ENCODE data around the gene SPINK8. TPM values are rescaled to one million over a fixed set of nuclear protein-coding genes. Genes with fewer than 3 reads are reported as not detected.
"Not testable (repeated sequence)": the region's sequence is repeated elsewhere in the genome, so short reads cannot be mapped to it uniquely, and the experiment has no call there.

The SPINK8 gene
- total and polyA plus RNA-seq, 2 donors (not counting 1 experiment from before 2014, with no cell fraction given) = not detected

- Histone ChIP-seq H3K36me3 (ENCODE audit: control insufficient read depth, insufficient read depth, low read length) (no peaks in the 10 kb centered on the region), H2AFZ (ENCODE audit: low read length) (no peak overlapping the region), H3K9ac (ENCODE audit: insufficient read depth, low read length) (no peak overlapping the region)
Measured at GRCh38 chr3:48274452-48274851, 59.0 kb downstream of the SPINK8 start.

GRCh38 chr3:48273594-48274211 is 59.8 kb downstream of the SPINK8 start:
- no peak for TF ChIP-seq EZH2 (IDR thresholded peaks at IDR 0.05; ENCODE audit: low read length, missing control alignments)
- TF ChIP-seq CTCF (conservative IDR thresholded peaks at IDR 0.05 in 1 of 2, IDR thresholded peaks at IDR 0.05 in 1 of 2; ENCODE audit: low read depth in 1 of 2, low read length in 2 of 2) = peak; percentile 89 to 90
- no peaks in the 10 kb centered on the region for H3K36me3 ChIP-seq (ENCODE audit: control insufficient read depth, insufficient read depth, low read length)
- H3K27me3 ChIP-seq (ENCODE audit: control insufficient read depth, insufficient read depth, low read length) = no peaks in the 10 kb centered on the region
- H2AFZ ChIP-seq (ENCODE audit: low read length) = no peak overlapping the region
- no peaks in the 10 kb centered on the region for H3K9me3 ChIP-seq (ENCODE audit: control insufficient read depth, insufficient read depth, low read depth, low read length)
- peak; percentile 48 to 70 for DNase-seq (ENCODE audit: low read depth in 2 of 2)
- H3K9ac ChIP-seq (ENCODE audit: insufficient read depth, low read length) = no peak overlapping the region
- no peaks in the 10 kb centered on the region for H3K79me2 ChIP-seq (ENCODE audit: control insufficient read depth, insufficient read depth, low read length)
- H3K4me2 ChIP-seq (ENCODE audit: extremely low read depth, insufficient read depth, low read length) = no peak overlapping the region
- no peaks in the 10 kb centered on the region for H3K4me1 ChIP-seq (ENCODE audit: control insufficient read depth, extremely low read depth, insufficient read depth, low read length)
- H4K20me1 ChIP-seq (ENCODE audit: control insufficient read depth, extremely low read depth, insufficient read depth, low read length) = no peaks in the 10 kb centered on the region
- no peak overlapping the region for H3K27ac ChIP-seq (ENCODE audit: insufficient read depth, low read length)
- no peak overlapping the region for H3K4me3 ChIP-seq (replicated peaks in 1 of 4; ENCODE audit: control extremely low read depth in 1 of 4, insufficient read depth in 1 of 4, low read depth in 3 of 4, low read length in 4 of 4)

More at GRCh38 chr3:48274452-48274851, 59.0 kb downstream of the SPINK8 start:
- Histone ChIP-seq H3K9me3 (ENCODE audit: control insufficient read depth, insufficient read depth, low read depth, low read length) (no peaks in the 10 kb centered on the region), H3K79me2 (ENCODE audit: control insufficient read depth, insufficient read depth, low read length) (no peaks in the 10 kb centered on the region), H4K20me1 (ENCODE audit: control insufficient read depth, extremely low read depth, insufficient read depth, low read length) (no peaks in the 10 kb centered on the region), H3K4me1 (ENCODE audit: control insufficient read depth, extremely low read depth, insufficient read depth, low read length) (no peaks in the 10 kb centered on the region), H3K27me3 (ENCODE audit: control insufficient read depth, insufficient read depth, low read length) (no peaks in the 10 kb centered on the region), H3K4me3 (replicated peaks in 1 of 4; ENCODE audit: control extremely low read depth in 1 of 4, insufficient read depth in 1 of 4, low read depth in 3 of 4, low read length in 4 of 4) (no peak overlapping the region), H3K27ac (ENCODE audit: insufficient read depth, low read length) (no peak overlapping the region), H3K4me2 (ENCODE audit: extremely low read depth, insufficient read depth, low read length) (no peak overlapping the region)
- TF ChIP-seq CTCF (conservative IDR thresholded peaks at IDR 0.05 in 1 of 2, IDR thresholded peaks at IDR 0.05 in 1 of 2; ENCODE audit: low read depth in 1 of 2, low read length in 2 of 2) (no peak), EZH2 (IDR thresholded peaks at IDR 0.05; ENCODE audit: low read length, missing control alignments) (no peak)
- no peak for DNase-seq (ENCODE audit: low read depth in 2 of 2)

GRCh38 chr3:48271763-48272498 is 61.5 kb downstream of the SPINK8 start:
- H3K79me2 ChIP-seq (ENCODE audit: control insufficient read depth, insufficient read depth, low read length) = no peaks in the 10 kb centered on the region
- no peaks in the 10 kb centered on the region for H4K20me1 ChIP-seq (ENCODE audit: control insufficient read depth, extremely low read depth, insufficient read depth, low read length)
- no peak overlapping the region for H3K4me3 ChIP-seq (replicated peaks in 1 of 4; ENCODE audit: control extremely low read depth in 1 of 4, insufficient read depth in 1 of 4, low read depth in 3 of 4, low read length in 4 of 4)
- H3K36me3 ChIP-seq (ENCODE audit: control insufficient read depth, insufficient read depth, low read length) = no peaks in the 10 kb centered on the region
- H3K4me2 ChIP-seq (ENCODE audit: extremely low read depth, insufficient read depth, low read length) = no peak overlapping the region
- H3K27ac ChIP-seq (ENCODE audit: insufficient read depth, low read length) = no peak overlapping the region
- no peaks in the 10 kb centered on the region for H3K4me1 ChIP-seq (ENCODE audit: control insufficient read depth, extremely low read depth, insufficient read depth, low read length)
- TF ChIP-seq CTCF (conservative IDR thresholded peaks at IDR 0.05 in 1 of 2, IDR thresholded peaks at IDR 0.05 in 1 of 2; ENCODE audit: low read depth in 1 of 2, low read length in 2 of 2) (no peak), EZH2 (IDR thresholded peaks at IDR 0.05; ENCODE audit: low read length, missing control alignments) (no peak)
- H3K9ac ChIP-seq (ENCODE audit: insufficient read depth, low read length) = no peak overlapping the region
- H3K27me3 ChIP-seq (ENCODE audit: control insufficient read depth, insufficient read depth, low read length) = no peaks in the 10 kb centered on the region
- no peak overlapping the region for H2AFZ ChIP-seq (ENCODE audit: low read length)
- no peak for DNase-seq (ENCODE audit: low read depth in 2 of 2)
- no peaks in the 10 kb centered on the region for H3K9me3 ChIP-seq (ENCODE audit: control insufficient read depth, insufficient read depth, low read depth, low read length)

- not testable (repeated sequence) for DNase-seq (ENCODE audit: low read depth in 2 of 2); H3K9ac ChIP-seq (ENCODE audit: insufficient read depth, low read length)
Measured at GRCh38 chr3:48271223-48271622, 62.2 kb downstream of the SPINK8 start.

More at GRCh38 chr3:48271223-48271622, 62.2 kb downstream of the SPINK8 start:
- H3K36me3 ChIP-seq (ENCODE audit: control insufficient read depth, insufficient read depth, low read length); H3K4me2 ChIP-seq (ENCODE audit: extremely low read depth, insufficient read depth, low read length); H2AFZ ChIP-seq (ENCODE audit: low read length); H3K9me3 ChIP-seq (ENCODE audit: control insufficient read depth, insufficient read depth, low read depth, low read length); H3K79me2 ChIP-seq (ENCODE audit: control insufficient read depth, insufficient read depth, low read length); H3K27ac ChIP-seq (ENCODE audit: insufficient read depth, low read length); H3K4me1 ChIP-seq (ENCODE audit: control insufficient read depth, extremely low read depth, insufficient read depth, low read length); H4K20me1 ChIP-seq (ENCODE audit: control insufficient read depth, extremely low read depth, insufficient read depth, low read length); H3K27me3 ChIP-seq (ENCODE audit: control insufficient read depth, insufficient read depth, low read length); H3K4me3 ChIP-seq (replicated peaks in 1 of 4; ENCODE audit: control extremely low read depth in 1 of 4, insufficient read depth in 1 of 4, low read depth in 3 of 4, low read length in 4 of 4): not testable (repeated sequence)
